H1 (cell line): Measurements from ENCODE around the gene RIMBP2. TPM values are rescaled to one million over a fixed set of nuclear protein-coding genes. Genes with fewer than 3 reads are reported as not detected.

Experiments
- CTCF ChIA-PET: fragments of 300-600 bp; sonication (Branson Sonifier 250); formaldehyde crosslinking; loops from one replicate; lab custom pipeline; 2021; ENCODE audit not compliant: partially characterized antibody; lab: Charles Lee
- POLR2A ChIA-PET: fragments of 300-600 bp; sonication (Branson Sonifier 250); formaldehyde crosslinking; loops from one replicate; lab custom pipeline; 2021; ENCODE audit warnings: inconsistent platforms; ENCODE audit not compliant: partially characterized antibody; lab: Charles Lee
- DNase-seq, 2 experiments: peaks; one replicate each; pipeline versions ENCODE4 v3.0.0 to v3.0.0-alpha.2; 2010 to 2022; ENCODE audit warnings: low spot score in 2 of 2, low read depth in 1 of 2, mixed read lengths in 1 of 2
- FAIRE-seq: peaks from 2 replicates; lab custom pipeline; 2011; peaks lifted over from hg19 to GRCh38; lab: Jason Lieb, UNC
- H2AFZ ChIP-seq: 2 replicates; pipeline ENCODE4 v1.8.1; 2012; ENCODE audit warnings: low read length, inconsistent platforms
- H2AK5ac ChIP-seq: 2 replicates; pipeline ENCODE4 v1.6.1; 2013; ENCODE audit warnings: low read depth, low read length
- H2BK120ac ChIP-seq: replicated peaks from 2 replicates; pipeline ENCODE3; 2013; ENCODE audit warnings: low read depth, low read length, inconsistent platforms
- H2BK12ac ChIP-seq: 2 replicates; pipeline ENCODE4 v1.6.1; 2013; ENCODE audit warnings: low read depth, low read length
- H2BK15ac ChIP-seq: 2 replicates; pipeline ENCODE4 v1.6.1; 2013; ENCODE audit warnings: low read length
- H2BK20ac ChIP-seq: 2 replicates; pipeline ENCODE4 v1.6.1; 2013; ENCODE audit warnings: low read length
- H2BK5ac ChIP-seq: 2 replicates; pipeline ENCODE4 v1.6.1; 2013; ENCODE audit warnings: low read depth, low read length
- H3K14ac ChIP-seq: 2 replicates; pipeline ENCODE4 v1.6.1; 2013; ENCODE audit warnings: inconsistent platforms; ENCODE audit not compliant: insufficient read length
- H3K18ac ChIP-seq: 2 replicates; pipeline ENCODE4 v1.6.1; 2013; ENCODE audit warnings: low read length; ENCODE audit errors: extremely low read depth
- H3K23ac ChIP-seq: 2 replicates; pipeline ENCODE4 v1.6.1; 2013; ENCODE audit warnings: inconsistent platforms; ENCODE audit not compliant: insufficient read length
- H3K23me2 ChIP-seq: 2 replicates; pipeline ENCODE4 v1.6.1; 2013; ENCODE audit warnings: low read depth, low read length
- H3K27ac ChIP-seq: 2 replicates; pipeline ENCODE4 v1.6.1; 2011; ENCODE audit warnings: low read depth, low read length, inconsistent platforms
- H3K27me3 ChIP-seq, 4 experiments: replicated peaks in 1 of 4; 1 replicate in 1 of 4; 2 replicates in 3 of 4; pipeline versions ENCODE4 v1.6.1 to v1.8.1; 2011 to 2013; ENCODE audit warnings: low read length in 3 of 4, mild to moderate bottlenecking in 3 of 4, inconsistent platforms in 2 of 4, mixed read lengths in 2 of 4, moderate library complexity in 1 of 4; ENCODE audit not compliant: control insufficient read depth in 3 of 4, insufficient read depth in 3 of 4; ENCODE audit errors: extremely low read depth in 1 of 4
- H3K36me3 ChIP-seq, 4 experiments: 2 replicates each; pipeline versions ENCODE4 v1.6.1 to v1.8.1; 2011 to 2013; ENCODE audit warnings: mild to moderate bottlenecking in 4 of 4, low read length in 3 of 4, moderate library complexity in 2 of 4, control low read depth in 1 of 4, inconsistent platforms in 1 of 4; ENCODE audit not compliant: insufficient read depth in 4 of 4, control insufficient read depth in 2 of 4
- H3K4ac ChIP-seq: replicated peaks from 2 replicates; pipeline ENCODE3; 2013; ENCODE audit warnings: low read length, low read depth, mixed read lengths, inconsistent platforms; ENCODE audit not compliant: insufficient read length
- H3K4me1 ChIP-seq, 4 experiments: replicated peaks in 1 of 4; 1 replicate in 1 of 4; 2 replicates in 3 of 4; pipeline versions ENCODE4 v1.6.1 to v1.8.1; 2011 to 2013; ENCODE audit warnings: low read length in 3 of 4, inconsistent platforms in 2 of 4, mixed read lengths in 1 of 4; ENCODE audit not compliant: insufficient read depth in 4 of 4, control insufficient read depth in 3 of 4
- H3K4me2 ChIP-seq, 2 experiments: 2 replicates each; pipeline versions ENCODE4 v1.6.1 to v1.8.1; 2011 to 2013; ENCODE audit warnings: low read depth in 2 of 2, low read length in 2 of 2, control low read depth in 1 of 2, inconsistent platforms in 1 of 2, mild to moderate bottlenecking in 1 of 2; ENCODE audit not compliant: insufficient read depth in 1 of 2
- H3K4me3 ChIP-seq, 4 experiments: fragments of 200-600, 300-600 bp in 1 of 4; sonication (generic), shearing (Covaris generic), sonication (Bioruptor Twin) in 1 of 4; 2 replicates each; pipeline versions ENCODE4 v1.5.1 to v1.8.1; 2011 to 2016; ENCODE audit warnings: low read length in 4 of 4, low read depth in 3 of 4, control low read depth in 2 of 4, inconsistent platforms in 2 of 4, mild to moderate bottlenecking in 2 of 4, mixed read lengths in 1 of 4, moderate library complexity in 1 of 4; ENCODE audit not compliant: insufficient read depth in 2 of 4; ENCODE audit errors: extremely low read depth in 1 of 4
- H3K56ac ChIP-seq: replicated peaks from 2 replicates; pipeline ENCODE3; 2013; ENCODE audit warnings: low read depth, mild to moderate bottlenecking, mixed read lengths, low read length, inconsistent platforms; ENCODE audit not compliant: insufficient read length
- H3K79me1 ChIP-seq: 2 replicates; pipeline ENCODE4 v1.6.1; 2013; ENCODE audit warnings: low read depth, low read length, control low read depth
- H3K79me2 ChIP-seq, 2 experiments: 2 replicates each; pipeline versions ENCODE4 v1.6.1 to v1.8.1; 2012 to 2013; ENCODE audit warnings: low read length in 2 of 2, mild to moderate bottlenecking in 2 of 2, inconsistent platforms in 1 of 2; ENCODE audit not compliant: insufficient read depth in 2 of 2, control insufficient read depth in 1 of 2
- H3K9ac ChIP-seq, 4 experiments: replicated peaks in 1 of 4; 1 replicate in 1 of 4; 2 replicates in 3 of 4; pipeline versions ENCODE4 v1.6.1 to v1.8.1; 2011 to 2013; ENCODE audit warnings: low read depth in 3 of 4, low read length in 3 of 4, control low read depth in 2 of 4, mild to moderate bottlenecking in 2 of 4, moderate library complexity in 2 of 4, inconsistent platforms in 1 of 4; ENCODE audit errors: extremely low read depth in 1 of 4
- H3K9me3 ChIP-seq, 2 experiments: 2 replicates each; pipeline versions ENCODE4 v1.6.1 to v1.8.1; 2012 to 2013; ENCODE audit warnings: mild to moderate bottlenecking in 2 of 2, moderate library complexity in 2 of 2, control low read depth in 1 of 2, inconsistent platforms in 1 of 2, low read depth in 1 of 2, low read length in 1 of 2, mixed read lengths in 1 of 2; ENCODE audit not compliant: insufficient read depth in 2 of 2
- H4K20me1 ChIP-seq, 2 experiments: replicated peaks in 1 of 2; 2 replicates each; pipeline versions ENCODE3 to v1.8.1; 2011 to 2013; ENCODE audit warnings: inconsistent platforms in 2 of 2, low read length in 2 of 2, mild to moderate bottlenecking in 1 of 2; ENCODE audit not compliant: insufficient read depth in 2 of 2, control insufficient read depth in 1 of 2
- H4K5ac ChIP-seq: 2 replicates; pipeline ENCODE4 v1.6.1; 2013; ENCODE audit warnings: low read length, low read depth, mixed read lengths, inconsistent platforms; ENCODE audit not compliant: insufficient read length
- H4K8ac ChIP-seq: 2 replicates; pipeline ENCODE4 v1.8.0; 2013; ENCODE audit warnings: mild to moderate bottlenecking, moderate library complexity, low read length, inconsistent platforms; ENCODE audit not compliant: insufficient read depth; ENCODE audit errors: extremely low read depth
- H4K91ac ChIP-seq: replicated peaks from 2 replicates; pipeline ENCODE3; 2013; ENCODE audit warnings: low read length, mixed read lengths, inconsistent platforms; ENCODE audit not compliant: insufficient read length
- CREB1 ChIP-seq: IDR thresholded peaks from 2 replicates; pipeline ENCODE4 v1.6.1; 2012; ENCODE audit warnings: inconsistent platforms
- GABPA ChIP-seq: IDR thresholded peaks from 2 replicates; pipeline ENCODE4 v1.6.1; 2011; ENCODE audit warnings: mild to moderate bottlenecking, low read length, moderate library complexity, borderline replicate concordance; ENCODE audit not compliant: insufficient read depth
- HDAC6 ChIP-seq: IDR thresholded peaks from one replicate; pipeline ENCODE4 v1.7.1; 2012; ENCODE audit warnings: low read depth, mild to moderate bottlenecking, inconsistent platforms, low read length, moderate library complexity
- KDM1A ChIP-seq: fragments of 200-600, 300-600 bp; sonication (generic); IDR thresholded peaks from 2 replicates; pipeline ENCODE4 v1.7.1; 2016; ENCODE audit warnings: mild to moderate bottlenecking, low read length, borderline replicate concordance
- MAFK ChIP-seq: IDR thresholded peaks from 2 replicates; pipeline ENCODE4 v1.6.1; 2012; ENCODE audit warnings: low read depth, mild to moderate bottlenecking, improper control_type of control experiment, low read length
- NRF1 ChIP-seq: IDR thresholded peaks from 2 replicates; pipeline ENCODE4 v1.6.1; 2011; ENCODE audit warnings: mild to moderate bottlenecking, low read depth, low read length, improper control_type of control experiment
- POLR2A ChIP-seq, 2 experiments: IDR thresholded peaks; 1 replicate in 1 of 2; 2 replicates in 1 of 2; pipeline ENCODE4 v1.6.1; 2011; ENCODE audit warnings: low read depth in 2 of 2, low read length in 2 of 2, mild to moderate bottlenecking in 2 of 2; ENCODE audit errors: control extremely low read depth in 1 of 2
- RFX5 ChIP-seq: IDR thresholded peaks from 2 replicates; pipeline ENCODE4 v1.6.1; 2011; ENCODE audit warnings: low read depth, low read length, improper control_type of control experiment, borderline replicate concordance
- RXRA ChIP-seq: IDR thresholded peaks from 2 replicates; pipeline ENCODE4 v1.6.1; 2011; ENCODE audit warnings: low read depth, mild to moderate bottlenecking, low read length, moderate library complexity; ENCODE audit not compliant: insufficient read depth
- SIX5 ChIP-seq: IDR thresholded peaks from 2 replicates; pipeline ENCODE4 v1.6.1; 2011; ENCODE audit warnings: mild to moderate bottlenecking, low read depth, low read length
- SP1 ChIP-seq: IDR thresholded peaks from 2 replicates; pipeline ENCODE4 v1.6.1; 2011; ENCODE audit warnings: low read depth, low read length
- TAF1 ChIP-seq: IDR thresholded peaks from 2 replicates; pipeline ENCODE4 v1.6.1; 2011; ENCODE audit warnings: mild to moderate bottlenecking, low read depth, low read length
- TAF7 ChIP-seq: optimal IDR thresholded peaks from 2 replicates; pipeline ENCODE3; 2011; ENCODE audit warnings: low read depth, mild to moderate bottlenecking, inconsistent platforms, low read length, moderate library complexity, borderline replicate concordance
- TCF12 ChIP-seq: IDR thresholded peaks from 2 replicates; pipeline ENCODE4 v1.6.1; 2011; ENCODE audit warnings: low read depth, mild to moderate bottlenecking, low read length
- ZNF274 ChIP-seq: IDR thresholded peaks from 2 replicates; pipeline ENCODE4 v1.7.0; 2012; ENCODE audit warnings: low read length, borderline replicate concordance; ENCODE audit errors: extremely low read depth
- WGBS, 2 experiments: shearing (Covaris generic) in 1 of 2; methylation state at CpG; one replicate each; pipeline versions ENCODE4 v1.1.6 to v1.1.7; 2013 to 2015; ENCODE audit warnings: low lambda C conversion rate in 2 of 2, mixed read lengths in 2 of 2, inconsistent platforms in 1 of 2, low coverage in 1 of 2, missing lambda C conversion rate in 1 of 2; ENCODE audit not compliant: insufficient replicate concordance in 2 of 2, insufficient coverage in 1 of 2, insufficient read length in 1 of 2; ENCODE audit errors: extremely low coverage in 1 of 2, missing lambda C conversion rate in 1 of 2; 5-methylcytosine and 5-hydroxymethylcytosine counted together
- polyA plus RNA-seq, 7 experiments: library from polyadenylated mRNA; depleted of rRNA in 3 of 7; stranded (reverse) in 5 of 7; unstranded in 2 of 7; fragments of >200 nt in 5 of 7; fragments of 200-250 nt in 2 of 7; gene quantifications; 1 replicate in 5 of 7; 2 replicates in 1 of 7; 4 replicates in 1 of 7; pipeline versions ENCODE4 v1.2.1 to v1.2.3, GENCODE V29; 2011 to 2013; ENCODE audit warnings: missing spikeins in 2 of 7, mixed read lengths in 2 of 7
- total RNA-seq: library from RNA; stranded (reverse); fragmentation: NEBNext Ultra II Directional; extraction: Animal tissue kit (Norgen Biotek cat#: 25700); gene quantifications from 2 replicates; pipeline ENCODE4 v1.2.1, GENCODE V29; 2021

RIMBP2 gene
- total and polyA plus RNA-seq, 2 of the 8 experiments (the other 6 are each of a cell fraction or from before 2014, with no cell fraction given): 0.18 to 0.65 TPM

DNA sequence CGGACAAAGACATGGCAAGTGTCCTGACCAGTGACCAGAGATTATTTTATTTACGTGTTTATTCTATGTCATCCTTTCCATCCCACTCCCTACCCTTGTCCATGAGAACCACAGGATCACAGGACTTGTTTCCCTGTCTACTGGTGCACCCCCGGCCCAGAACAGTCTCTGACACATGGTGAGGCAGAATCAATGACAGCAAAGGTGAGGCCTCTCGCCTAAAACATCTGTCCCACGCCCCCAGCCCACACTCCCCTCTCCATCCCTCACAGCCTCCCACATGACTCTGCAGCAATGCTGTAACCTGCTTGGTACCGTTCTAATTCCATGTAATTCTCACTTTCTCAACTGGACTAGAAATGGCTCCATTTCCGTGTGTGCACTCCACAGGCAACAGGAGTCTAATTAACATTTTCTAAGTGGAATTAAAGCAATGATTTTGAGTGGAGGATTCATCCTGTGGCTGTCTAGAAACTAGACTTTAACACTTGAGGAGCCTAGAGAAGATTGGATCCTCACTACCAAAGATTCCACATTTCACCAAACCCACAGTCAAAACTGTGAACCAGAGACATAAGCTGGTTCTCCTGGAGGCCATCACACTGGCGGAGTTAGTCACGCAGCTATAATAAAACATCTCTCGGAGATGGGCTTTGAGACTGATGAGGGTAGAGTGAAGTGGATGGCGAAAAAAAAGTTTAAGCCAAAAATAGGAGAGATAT lies 228.3 kb downstream of the RIMBP2 start:
- Histone ChIP-seq H3K4me1 (no peaks in the 10 kb centered on the region), H4K91ac (no peak overlapping the region), H2AFZ (no peak overlapping the region), H3K9ac (no peak overlapping the region), H2BK15ac (no peak overlapping the region), H3K14ac (no peak overlapping the region), H3K27ac (no peak overlapping the region), H3K18ac (no peak overlapping the region), H3K27me3 (no peaks in the 10 kb centered on the region), H2BK120ac (no peak overlapping the region), H3K4me3 (no peak overlapping the region), H3K23ac (no peak overlapping the region), H3K9me3 (peaks cover 0 to 4% of the 10 kb centered on the region in 2 experiments; a peak in 1 of 4 replicates), H4K8ac (no peak overlapping the region), H3K56ac (no peak overlapping the region), H3K79me1 (no peaks in the 10 kb centered on the region), H2BK5ac (no peak overlapping the region), H2BK20ac (no peak overlapping the region), H4K20me1 (no peaks in the 10 kb centered on the region), H2BK12ac (no peak overlapping the region), H3K36me3 (no peaks in the 10 kb centered on the region), H2AK5ac (no peak overlapping the region), H3K4ac (no peak overlapping the region), H3K23me2 (no peaks in the 10 kb centered on the region), H3K4me2 (no peak overlapping the region), H4K5ac (no peak overlapping the region), H3K79me2 (no peaks in the 10 kb centered on the region)
- FAIRE-seq: no peak
- 92% methylated on average over 11 of the region's 11 CpGs; no CpG with 5 or more reads in 1 of the 2 experiments for WGBS, 2 experiments
- no peak for DNase-seq
- ChIA-PET CTCF (no interaction called here), POLR2A (no interaction called here)
- no peak for TF ChIP-seq KDM1A
- TF ChIP-seq SP1: no peak
- TF ChIP-seq HDAC6: no peak
- TF ChIP-seq MAFK: no peak
- TF ChIP-seq GABPA: no peak
- no peak for TF ChIP-seq SIX5
- TF ChIP-seq POLR2A (IDR thresholded peaks at IDR 0.05; ENCODE audit: control extremely low read depth in 1 of 2, low read depth in 2 of 2, low read length in 2 of 2): no peak
- TF ChIP-seq RXRA: no peak
- no peak for TF ChIP-seq TAF7
- no peak for TF ChIP-seq RFX5
- TF ChIP-seq CREB1: no peak
- no peak for TF ChIP-seq TAF1
- TF ChIP-seq NRF1: no peak
- no peak for TF ChIP-seq TCF12
- TF ChIP-seq ZNF274: no peak
